GM12865 (cell line): Measurements from ENCODE around the gene FMO5.
A peak's percentile ranks its signal among the peaks of the same experiment; 100 is the strongest.

Source experiments
- DNase-seq: peaks from one replicate; pipeline ENCODE4 v3.0.0; 2010; ENCODE audit warnings: low read depth
- H3K4me3 ChIP-seq: 2 replicates; pipeline ENCODE4 v1.5.1; 2011; ENCODE audit warnings: mild to moderate bottlenecking, low read depth, low read length, control low read depth
- TF ChIP-seq, protein P1 (sequence below): IDR thresholded peaks from 2 replicates; pipeline ENCODE4 v1.5.1; 2011; ENCODE audit warnings: low read length, control low read depth, low read depth, inconsistent platforms; ENCODE audit not compliant: insufficient read depth; ENCODE audit errors: missing control alignments

Gene FMO5

DNA sequence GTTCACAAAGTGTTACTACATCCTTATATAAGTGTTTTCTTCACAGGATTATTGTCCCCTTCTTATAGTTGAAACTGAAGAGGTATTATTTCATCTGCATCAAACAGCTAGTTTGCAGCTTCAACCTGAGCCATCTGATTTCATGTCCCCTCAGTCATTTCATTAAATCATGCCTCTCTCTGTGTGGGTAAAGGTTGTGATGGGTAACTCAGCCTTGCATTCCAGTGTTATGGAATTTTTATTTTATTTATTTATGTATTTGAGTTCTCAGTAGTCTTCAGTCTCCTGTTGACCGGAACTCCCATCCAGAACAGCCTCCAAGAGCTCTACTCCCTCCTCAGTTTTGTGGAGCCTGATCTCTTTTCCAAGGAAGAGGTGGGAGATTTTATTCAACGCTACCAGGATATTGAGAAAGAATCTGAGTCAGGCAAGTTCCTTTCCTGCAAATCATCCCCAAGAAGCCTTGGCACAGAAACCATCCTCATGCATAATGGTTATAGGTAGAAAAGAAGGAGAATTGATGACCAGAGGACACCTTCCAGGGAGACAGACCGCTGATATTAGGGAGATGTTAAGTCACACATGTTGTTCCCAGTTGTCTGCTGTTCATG lies 39.1 kb upstream of the FMO5 start:
- no peak for DNase-seq

DNA sequence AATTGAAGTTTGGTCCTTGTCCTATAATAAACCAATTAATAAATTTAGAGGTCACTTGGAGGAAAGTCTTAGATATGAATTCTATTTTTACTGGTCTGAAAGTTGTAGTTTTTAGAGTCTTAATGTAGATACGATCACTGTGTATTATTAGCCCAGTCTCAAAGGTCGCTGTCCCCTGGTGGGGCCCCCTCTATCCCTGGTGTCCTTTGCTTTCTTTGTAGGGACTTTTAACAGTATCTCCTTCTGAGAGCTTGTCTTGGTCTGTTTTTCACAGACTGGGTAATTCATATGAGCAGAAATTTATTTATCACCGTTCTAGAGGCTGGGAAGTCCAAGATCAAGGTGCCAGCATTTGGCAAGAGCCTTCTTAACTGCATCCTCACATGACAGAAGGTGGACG lies 35.8 kb upstream of the FMO5 start:
- no peak for DNase-seq
- no peak overlapping the region for H3K4me3 ChIP-seq
- TF ChIP-seq, protein P1, sequence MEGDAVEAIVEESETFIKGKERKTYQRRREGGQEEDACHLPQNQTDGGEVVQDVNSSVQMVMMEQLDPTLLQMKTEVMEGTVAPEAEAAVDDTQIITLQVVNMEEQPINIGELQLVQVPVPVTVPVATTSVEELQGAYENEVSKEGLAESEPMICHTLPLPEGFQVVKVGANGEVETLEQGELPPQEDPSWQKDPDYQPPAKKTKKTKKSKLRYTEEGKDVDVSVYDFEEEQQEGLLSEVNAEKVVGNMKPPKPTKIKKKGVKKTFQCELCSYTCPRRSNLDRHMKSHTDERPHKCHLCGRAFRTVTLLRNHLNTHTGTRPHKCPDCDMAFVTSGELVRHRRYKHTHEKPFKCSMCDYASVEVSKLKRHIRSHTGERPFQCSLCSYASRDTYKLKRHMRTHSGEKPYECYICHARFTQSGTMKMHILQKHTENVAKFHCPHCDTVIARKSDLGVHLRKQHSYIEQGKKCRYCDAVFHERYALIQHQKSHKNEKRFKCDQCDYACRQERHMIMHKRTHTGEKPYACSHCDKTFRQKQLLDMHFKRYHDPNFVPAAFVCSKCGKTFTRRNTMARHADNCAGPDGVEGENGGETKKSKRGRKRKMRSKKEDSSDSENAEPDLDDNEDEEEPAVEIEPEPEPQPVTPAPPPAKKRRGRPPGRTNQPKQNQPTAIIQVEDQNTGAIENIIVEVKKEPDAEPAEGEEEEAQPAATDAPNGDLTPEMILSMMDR, result no peak

More for the DNA sequence above, 39.1 kb upstream of the FMO5 start:
- TF ChIP-seq, protein P1, result no peak
- no peak overlapping the region for H3K4me3 ChIP-seq

DNA sequence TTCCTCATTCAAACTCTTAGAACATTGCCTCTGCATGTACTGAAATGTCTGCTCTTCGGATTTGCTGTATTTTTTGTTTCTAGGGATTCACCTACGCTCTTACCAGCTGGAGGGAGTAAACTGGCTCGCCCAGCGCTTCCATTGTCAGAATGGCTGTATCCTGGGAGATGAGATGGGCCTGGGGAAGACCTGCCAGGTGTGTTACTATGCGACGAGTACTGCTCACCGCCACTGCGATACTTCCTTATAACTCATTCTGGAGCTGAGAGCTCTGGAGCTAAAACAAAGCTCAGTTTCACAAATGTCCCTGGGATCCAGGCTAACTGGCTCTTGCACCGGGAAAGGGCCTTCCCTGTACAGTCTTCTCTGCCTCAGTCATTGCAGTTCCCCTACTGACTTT lies 27.4 kb upstream of the FMO5 start:
- TF ChIP-seq, protein P1, result no peak
- DNase-seq, result no peak
- no peak overlapping the region for H3K4me3 ChIP-seq

DNA sequence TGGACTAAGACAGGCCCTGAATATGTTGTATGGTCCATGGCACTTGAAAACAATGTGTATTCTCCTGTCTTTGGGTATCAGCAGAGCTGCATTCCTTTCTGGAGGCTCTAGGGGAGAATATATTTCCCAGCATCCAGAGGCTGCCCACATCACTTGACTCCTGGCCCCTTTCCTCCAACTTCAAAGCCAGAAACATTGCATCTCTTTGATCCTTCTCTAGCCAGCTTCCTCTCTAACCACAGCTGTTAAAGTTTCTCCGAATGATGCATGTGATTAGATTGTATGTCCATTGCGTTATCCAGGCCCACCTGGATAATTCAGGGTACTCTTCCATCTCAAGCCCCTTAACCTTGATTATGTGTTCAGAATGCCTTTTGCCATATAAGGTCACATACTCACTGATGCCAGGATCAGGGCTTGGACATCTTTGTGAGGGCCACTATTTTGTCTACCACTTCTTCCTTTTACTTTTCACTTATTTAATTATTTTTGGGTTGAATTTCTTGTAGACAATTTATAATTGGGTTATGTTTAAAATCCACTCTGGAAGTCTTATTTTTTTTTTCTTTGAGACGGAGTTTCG lies 22.6 kb upstream of the FMO5 start:
- TF ChIP-seq, protein P1, result no peak
- H3K4me3 ChIP-seq, result no peak overlapping the region
- DNase-seq, result no peak

DNA sequence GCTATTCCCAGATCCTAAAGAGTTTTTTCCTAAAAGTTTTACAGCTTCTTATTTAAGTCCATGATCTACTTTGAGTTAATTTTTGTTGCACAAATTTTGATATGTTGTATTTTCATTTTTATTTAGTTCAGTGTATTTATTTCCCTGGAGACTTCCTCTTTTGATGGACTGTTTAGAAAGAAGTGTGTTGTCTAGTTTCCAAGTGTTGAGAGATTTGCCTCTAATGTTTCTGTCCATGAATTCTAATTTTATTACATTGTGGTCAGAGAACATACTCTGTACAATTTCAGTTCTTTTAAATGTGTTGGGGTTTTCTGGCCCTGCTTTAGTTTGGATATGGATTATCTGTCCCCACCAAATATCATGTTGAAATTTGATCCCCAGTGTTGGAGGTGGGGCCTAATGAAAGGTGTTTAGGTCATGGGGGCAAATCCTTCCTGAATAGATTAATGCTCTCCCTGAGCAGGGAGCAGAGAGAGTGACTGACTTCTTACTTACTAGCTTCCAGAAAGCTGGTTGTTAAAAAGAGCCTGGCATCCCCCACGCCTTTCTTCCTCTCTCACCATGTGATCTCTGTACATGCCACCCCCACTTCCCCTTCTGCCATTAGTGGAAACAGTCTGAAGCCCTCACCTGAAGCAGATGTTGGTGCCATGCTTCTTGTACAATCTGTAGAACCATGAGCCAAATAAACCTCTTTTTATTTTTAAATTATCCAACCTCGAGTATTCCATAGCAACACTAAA lies 21.9 kb upstream of the FMO5 start:
- TF ChIP-seq, protein P1, result no peak
- H3K4me3 ChIP-seq, result no peak overlapping the region
- peak; percentile 10 for DNase-seq

DNA sequence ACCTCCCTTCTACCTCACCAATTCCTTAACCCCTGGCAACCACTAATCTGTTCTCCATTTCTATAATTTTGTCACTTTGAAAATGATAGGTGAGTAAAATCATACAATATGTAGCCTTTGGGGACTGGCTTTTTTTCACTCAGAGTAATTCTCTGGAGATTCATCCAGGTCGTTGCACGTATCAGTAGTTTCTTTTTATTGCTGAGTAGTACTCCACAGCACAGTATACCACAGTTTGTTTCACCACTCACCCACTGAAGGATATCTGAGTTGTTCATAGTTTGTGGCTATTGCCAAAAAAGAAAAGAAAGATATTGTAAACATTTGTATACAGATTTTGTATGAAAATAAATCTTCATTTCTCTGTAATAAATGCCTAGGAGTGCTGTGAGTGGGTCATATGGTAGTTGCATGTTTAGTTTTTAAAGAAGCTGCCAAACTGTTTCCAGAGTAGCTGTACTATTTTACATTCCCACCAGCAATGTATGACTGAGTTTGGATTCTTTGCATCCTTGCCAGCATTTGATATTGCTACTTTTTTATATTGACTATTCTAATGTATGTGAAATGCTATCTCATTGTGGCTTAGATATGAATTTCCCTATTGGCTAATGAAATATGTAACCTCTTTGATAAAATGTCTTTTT lies 21.0 kb upstream of the FMO5 start:
- no peak for DNase-seq
- H3K4me3 ChIP-seq, result no peak overlapping the region
- TF ChIP-seq, protein P1, result no peak
